Stomach (tissue), 9 donors: Measurements from ENCODE around the gene LRRC55. TPM values are rescaled to one million over a fixed set of nuclear protein-coding genes. Genes with fewer than 3 reads are reported as not detected.

Experiments used
- DNase-seq, 2 donors: peaks; one replicate each; pipeline versions ENCODE4 v3.0.0 to v3.0.0-alpha.2; 2013 to 2019
- H3K27ac ChIP-seq, 5 donors: fragments of 200-600 bp in 4 of 5; sonication (generic) in 4 of 5; one replicate each; pipeline ENCODE4 v1.5.1; 2013 to 2019; ENCODE audit warnings: mild to moderate bottlenecking in 1 of 5, moderate library complexity in 1 of 5
- H3K27me3 ChIP-seq, 3 donors: fragments of 200-600 bp; sonication (generic); one replicate each; pipeline ENCODE4 v1.5.1; 2017 to 2019; ENCODE audit warnings: mixed run types in 1 of 3
- H3K36me3 ChIP-seq, 4 donors: fragments of 200-600 bp; sonication (generic); 1 replicate in 3 of 4; 2 replicates in 1 of 4; pipeline ENCODE4 v1.5.1; 2016 to 2019
- H3K4me1 ChIP-seq, 4 donors: fragments of 200-600 bp; sonication (generic); one replicate each; pipeline ENCODE4 v1.5.1; 2016 to 2019
- H3K4me3 ChIP-seq, 4 donors: fragments of 200-600 bp; sonication (generic) in 3 of 4; one replicate each; pipeline ENCODE4 v1.5.1; 2016 to 2019; ENCODE audit warnings: mild to moderate bottlenecking in 1 of 4
- H3K9me3 ChIP-seq, 4 donors: fragments of 200-600 bp; sonication (generic); one replicate each; pipeline ENCODE4 v1.5.1; 2016 to 2019
- EP300 ChIP-seq: sonication (generic); formaldehyde crosslinking; IDR thresholded peaks from one replicate; pipeline ENCODE4 v1.6.1; 2017; ENCODE audit warnings: antibody characterized with exemption
- POLR2A ChIP-seq, 4 donors: fragments of 450-650 bp; IDR thresholded peaks; one replicate each; pipeline ENCODE4 v1.6.1; 2016; ENCODE audit warnings: antibody characterized with exemption in 4 of 4, control low read depth in 2 of 4, mild to moderate bottlenecking in 1 of 4, moderate library complexity in 1 of 4
- POLR2AphosphoS5 ChIP-seq, 3 donors: sonication (generic); formaldehyde crosslinking; IDR thresholded peaks; one replicate each; pipeline ENCODE4 v1.6.1; 2016; ENCODE audit warnings: antibody characterized with exemption in 3 of 3
- WGBS, 5 donors: extraction: QIAGEN DNeasy Blood & Tissue Kit in 3 of 5; methylation state at CpG; one replicate each; pipeline versions ENCODE4 v1.1.5 to v1.1.7; 2013 to 2018; 5-methylcytosine and 5-hydroxymethylcytosine counted together
- intact Hi-C: fragments of 100-400 bp; cut with DNase I; formaldehyde crosslinking; loops from one replicate; pipeline ENCODE4 v1.15.1; 2023; ENCODE audit warnings: low total_unique reads
- polyA plus RNA-seq, 3 donors: library from polyadenylated mRNA; stranded (reverse); fragments of 200-250 nt; gene quantifications; one replicate each; pipeline ENCODE4 v1.2.3, GENCODE V29; 2013
- total RNA-seq, 5 donors: library from RNA; depleted of rRNA; stranded (reverse); fragments of >200 nt; gene quantifications; one replicate each; pipeline versions ENCODE4 v1.1.0 to v1.2.3, GENCODE V29; 2014 to 2016
- TF ChIP-seq, protein P1 (sequence below), 7 experiments: fragments of 450-650 bp in 4 of 7; fragments of 200-600 bp in 3 of 7; sonication (generic) in 3 of 7; IDR thresholded peaks; one replicate each; pipeline ENCODE4 v1.5.1; 2016 to 2019; ENCODE audit warnings: antibody characterized with exemption in 7 of 7, control low read depth in 2 of 7, mild to moderate bottlenecking in 1 of 7
- donor health status: healthy with polysubstance abuse.
- donor health status: Bipolar disorder and iron deficiency.
- donor health status: healthy.

Gene LRRC55
- total and polyA plus RNA-seq, 8 donors = 0.08 to 0.73 TPM; not detected in 6

DNA sequence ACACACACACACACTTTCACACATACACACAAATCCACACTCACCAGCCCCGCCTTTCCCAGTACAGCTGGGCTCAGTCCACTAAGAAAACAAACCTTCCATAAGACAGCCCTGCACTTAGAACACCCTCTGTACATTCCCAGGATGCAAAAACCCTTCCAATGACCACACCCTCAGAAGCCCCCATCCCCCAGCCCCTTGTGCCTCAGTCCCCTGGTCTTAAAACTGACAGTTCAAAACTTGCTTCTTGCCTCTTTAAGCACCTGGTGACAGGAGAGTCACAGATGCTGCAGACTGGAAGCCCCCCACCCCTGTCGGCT is 32.3 kb downstream of the LRRC55 start:
- no peak overlapping the region for H3K4me3 ChIP-seq
- peak overlapping the region in 2 of 5 donors; percentile 14 to 35 for H3K27ac ChIP-seq
- peak in 1 of 2 donors; percentile 63 for DNase-seq
- intact Hi-C loops = no loop called here
- WGBS, 5 donors = 30 to 53% (median 41%) methylated on average over 2 of the region's 2 CpGs
- TF ChIP-seq, protein P1, sequence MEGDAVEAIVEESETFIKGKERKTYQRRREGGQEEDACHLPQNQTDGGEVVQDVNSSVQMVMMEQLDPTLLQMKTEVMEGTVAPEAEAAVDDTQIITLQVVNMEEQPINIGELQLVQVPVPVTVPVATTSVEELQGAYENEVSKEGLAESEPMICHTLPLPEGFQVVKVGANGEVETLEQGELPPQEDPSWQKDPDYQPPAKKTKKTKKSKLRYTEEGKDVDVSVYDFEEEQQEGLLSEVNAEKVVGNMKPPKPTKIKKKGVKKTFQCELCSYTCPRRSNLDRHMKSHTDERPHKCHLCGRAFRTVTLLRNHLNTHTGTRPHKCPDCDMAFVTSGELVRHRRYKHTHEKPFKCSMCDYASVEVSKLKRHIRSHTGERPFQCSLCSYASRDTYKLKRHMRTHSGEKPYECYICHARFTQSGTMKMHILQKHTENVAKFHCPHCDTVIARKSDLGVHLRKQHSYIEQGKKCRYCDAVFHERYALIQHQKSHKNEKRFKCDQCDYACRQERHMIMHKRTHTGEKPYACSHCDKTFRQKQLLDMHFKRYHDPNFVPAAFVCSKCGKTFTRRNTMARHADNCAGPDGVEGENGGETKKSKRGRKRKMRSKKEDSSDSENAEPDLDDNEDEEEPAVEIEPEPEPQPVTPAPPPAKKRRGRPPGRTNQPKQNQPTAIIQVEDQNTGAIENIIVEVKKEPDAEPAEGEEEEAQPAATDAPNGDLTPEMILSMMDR (IDR thresholded peaks at IDR 0.05) = no peak
- no peak for TF ChIP-seq POLR2A (IDR thresholded peaks at IDR 0.05)
- no peak for TF ChIP-seq POLR2AphosphoS5 (IDR thresholded peaks at IDR 0.05)
- TF ChIP-seq EP300 = no peak
- H3K36me3 ChIP-seq = no peaks in the 10 kb centered on the region
- no peaks in the 10 kb centered on the region for H3K9me3 ChIP-seq
- H3K27me3 ChIP-seq = peaks cover 0 to 3% (median 0%) of the 10 kb centered on the region in 3 donors
- H3K4me1 ChIP-seq = peaks cover 6 to 27% (median 10%) of the 10 kb centered on the region in 4 donors

GRCh38 chr11:57214494-57214893 is 32.7 kb downstream of the LRRC55 start:
- 49 to 54% (median 51%) methylated on average over 3 of the region's 3 CpGs for WGBS, 5 donors
- Histone ChIP-seq H3K9me3 (no peaks in the 10 kb centered on the region), H3K4me3 (no peak overlapping the region), H3K4me1 (peaks cover 6 to 27% (median 10%) of the 10 kb centered on the region in 4 donors), H3K27ac (peak overlapping the region in 1 of 5 donors; percentile 14), H3K36me3 (no peaks in the 10 kb centered on the region), H3K27me3 (peaks cover 0 to 3% (median 0%) of the 10 kb centered on the region in 3 donors)
- TF ChIP-seq, protein P1 (IDR thresholded peaks at IDR 0.05) = no peak
- TF ChIP-seq EP300 = no peak
- TF ChIP-seq POLR2A (IDR thresholded peaks at IDR 0.05) = no peak
- no peak for TF ChIP-seq POLR2AphosphoS5 (IDR thresholded peaks at IDR 0.05)
- intact Hi-C loops = no loop called here
- peak in 1 of 2 donors; percentile 58 for DNase-seq

GRCh38 chr11:57216463-57216862 is 34.7 kb downstream of the LRRC55 start:
- Histone ChIP-seq H3K4me3 (no peak overlapping the region), H3K36me3 (no peaks in the 10 kb centered on the region), H3K9me3 (no peaks in the 10 kb centered on the region), H3K27me3 (no peaks in the 10 kb centered on the region), H3K27ac (no peak overlapping the region), H3K4me1 (peaks cover 6 to 27% (median 10%) of the 10 kb centered on the region in 4 donors)
- 65 to 74% (median 67%) methylated on average over 4 of the region's 4 CpGs for WGBS, 5 donors
- DNase-seq = no peak
- intact Hi-C loops = no loop called here
- TF ChIP-seq, protein P1 (IDR thresholded peaks at IDR 0.05) = no peak
- no peak for TF ChIP-seq POLR2AphosphoS5 (IDR thresholded peaks at IDR 0.05)
- no peak for TF ChIP-seq EP300
- no peak for TF ChIP-seq POLR2A (IDR thresholded peaks at IDR 0.05)

- Histone ChIP-seq H3K4me3 (no peak overlapping the region), H3K27ac (no peak overlapping the region), H3K27me3 (no peaks in the 10 kb centered on the region), H3K36me3 (no peaks in the 10 kb centered on the region), H3K9me3 (no peaks in the 10 kb centered on the region), H3K4me1 (peaks cover 6 to 27% (median 10%) of the 10 kb centered on the region in 4 donors)
- 47 to 57% (median 50%) methylated on average over 3 to 4 of the region's 4 CpGs for WGBS, 5 donors
- TF ChIP-seq, protein P1 (IDR thresholded peaks at IDR 0.05) = no peak
- TF ChIP-seq EP300 (no peak), POLR2AphosphoS5 (IDR thresholded peaks at IDR 0.05) (no peak), POLR2A (IDR thresholded peaks at IDR 0.05) (no peak)
- intact Hi-C loops = no loop called here
- no peak for DNase-seq
Measured at GRCh38 chr11:57217053-57217452, 35.3 kb downstream of the LRRC55 start.
